Measurements from ENCODE around the gene KLF7. TPM values are rescaled to one million over a fixed set of nuclear protein-coding genes. Genes with fewer than 3 reads are reported as not detected.

The KLF7 gene
- total and polyA plus RNA-seq, 9 of the 15 experiments (the other 6 are each of a cell fraction or from before 2014, with no cell fraction given): 0.04 to 0.54 (median 0.07) TPM

- no peak for FAIRE-seq
- no peak overlapping the region for H3K9ac ChIP-seq (ENCODE audit: insufficient read depth in 1 of 2, low read depth in 2 of 2, low read length in 2 of 2)
- in situ Hi-C loops (cut with MboI) (no loop called here), intact Hi-C loops (cut with micrococcal nuclease) (loop anchor here (10.0 kb wide), 1 partner anchor 428 kb away; no protein-coding TSS in a partner anchor)
- no peaks in the 10 kb centered on the region for H3K36me3 ChIP-seq (ENCODE audit: control insufficient read depth, insufficient read depth, low read length)
- H3K27ac ChIP-seq (ENCODE audit: extremely low read depth, low read depth, low read length): no peak overlapping the region
- H3K27me3 ChIP-seq (ENCODE audit: control insufficient read depth in 2 of 2, insufficient read depth in 2 of 2, low read length in 2 of 2): no peaks in the 10 kb centered on the region; a peak in 1 of 5 replicates
- H2AFZ ChIP-seq (ENCODE audit: low read depth, low read length): no peak overlapping the region
- POLR2A ChIA-PET: no interaction called here
- H3K4me1 ChIP-seq (replicated peaks in 1 of 2; ENCODE audit: control insufficient read depth in 2 of 2, insufficient read depth in 2 of 2, low read length in 2 of 2): no peaks in the 10 kb centered on the region
- no peaks in the 10 kb centered on the region for H3K9me1 ChIP-seq (ENCODE audit: control insufficient read depth, insufficient read depth, low read length)
- TF ChIP-seq HINFP (tag; conservative IDR thresholded peaks at IDR 0.05; ENCODE audit: low read depth): no peak
- no peak for TF ChIP-seq NCOA6 (IDR thresholded peaks at IDR 0.05)
- no peak for TF ChIP-seq SMAD2 (IDR thresholded peaks at IDR 0.05; ENCODE audit: low read depth, low read length)
- TF ChIP-seq NUFIP1 (IDR thresholded peaks at IDR 0.05; ENCODE audit: partially characterized antibody): no peak
- TF ChIP-seq ZNF174 (CRISPR knock-in tag; IDR thresholded peaks at IDR 0.05): no peak
- TF ChIP-seq RNF219 (CRISPR knock-in tag; IDR thresholded peaks at IDR 0.05): no peak
- no peak for TF ChIP-seq HMG20A (CRISPR knock-in tag; conservative IDR thresholded peaks at IDR 0.05)
- BruUV-seq (replicated peaks): no TSS peak
- H3K9me3 ChIP-seq (replicated peaks; ENCODE audit: control insufficient read depth, insufficient read depth, low read depth, low read length): no peaks in the 10 kb centered on the region
- 2% methylated on average over 5 of the region's 5 CpGs for WGBS (ENCODE audit: insufficient coverage, low coverage, missing lambda C conversion rate)
- CTCF ChIA-PET (ENCODE audit: low intra/inter-chr PET ratio): no interaction called here
- H4K20me1 ChIP-seq (replicated peaks; ENCODE audit: control insufficient read depth, insufficient read depth, low read length): no peaks in the 10 kb centered on the region
- ATAC-seq: no peak
- H3K4me3 ChIP-seq: no peak overlapping the region
- DNase-seq (ENCODE audit: extremely low read depth in 1 of 4, low spot score in 3 of 4): no peak
- no peaks in the 10 kb centered on the region for H3K79me2 ChIP-seq (ENCODE audit: control insufficient read depth, insufficient read depth, low read length)
- H3K4me2 ChIP-seq (ENCODE audit: insufficient read depth, low read length): no peak overlapping the region
These were observed 119.0 kb downstream of the KLF7 start for GRCh38 chr2:207046724-207047123.
